KMS-11 (cell line): ENCODE data around the gene CA12.

ENCODE experiments used
- H2AFZ ChIP-seq: fragments of 200-600 bp; sonication (generic); 2 replicates; pipeline ENCODE4 v1.6.1; 2016; ENCODE audit warnings: antibody characterized with exemption, mixed run types, low read depth
- H3K27ac ChIP-seq: fragments of 200-600 bp; sonication (generic); 2 replicates; pipeline ENCODE4 v1.6.1; 2016; ENCODE audit warnings: mild to moderate bottlenecking, mixed run types
- H3K27me3 ChIP-seq: fragments of 200-600 bp; sonication (generic); 2 replicates; pipeline ENCODE4 v1.6.1; 2017; ENCODE audit warnings: mild to moderate bottlenecking, low read depth, mixed run types, moderate library complexity; ENCODE audit not compliant: insufficient read depth
- H3K36me3 ChIP-seq: fragments of 200-600 bp; sonication (generic); 2 replicates; pipeline ENCODE4 v1.6.1; 2017; ENCODE audit warnings: mild to moderate bottlenecking, mixed run types; ENCODE audit not compliant: insufficient read depth
- H3K4me1 ChIP-seq: fragments of 200-600 bp; sonication (generic); 2 replicates; pipeline ENCODE4 v1.6.1; 2016; ENCODE audit warnings: mild to moderate bottlenecking, low read depth, mixed run types; ENCODE audit not compliant: poor library complexity, severe bottlenecking
- H3K4me2 ChIP-seq: fragments of 200-600 bp; sonication (generic); 2 replicates; pipeline ENCODE4 v1.7.0; 2016; ENCODE audit warnings: mild to moderate bottlenecking, mixed run types
- H3K4me3 ChIP-seq: fragments of 200-600 bp; sonication (generic); IDR thresholded peaks from 2 replicates; pipeline ENCODE4 v1.6.1; 2017; ENCODE audit warnings: low read depth, low read length, mixed read lengths; ENCODE audit not compliant: insufficient read depth
- H3K79me2 ChIP-seq: fragments of 200-600 bp; sonication (generic); 2 replicates; pipeline ENCODE4 v1.6.1; 2016; ENCODE audit warnings: low read depth, mixed run types; ENCODE audit not compliant: insufficient read depth
- H3K9ac ChIP-seq: fragments of 200-600 bp; sonication (generic); 2 replicates; pipeline ENCODE4 v1.6.1; 2016; ENCODE audit warnings: mild to moderate bottlenecking, mixed run types
- H4K20me1 ChIP-seq: fragments of 200-600 bp; sonication (generic); 2 replicates; pipeline ENCODE4 v1.6.1; 2016; ENCODE audit warnings: mild to moderate bottlenecking, mixed run types; ENCODE audit not compliant: insufficient read depth
- TF ChIP-seq, protein P1 (sequence below): fragments of 200-600 bp; sonication (generic); conservative IDR thresholded peaks from 2 replicates; pipeline ENCODE4 v1.6.1; 2017; ENCODE audit warnings: low read depth, mild to moderate bottlenecking, antibody characterized with exemption, low read length, moderate library complexity, mixed read lengths

The CA12 gene

GRCh38 chr15:63367390-63367789 lies 14.3 kb downstream of the CA12 start:
- Histone ChIP-seq H3K27ac (no peak overlapping the region), H3K79me2 (no peaks in the 10 kb centered on the region), H3K4me1 (no peaks in the 10 kb centered on the region), H3K4me2 (no peak overlapping the region), H3K9ac (no peak overlapping the region), H4K20me1 (no peaks in the 10 kb centered on the region), H3K27me3 (no peaks in the 10 kb centered on the region), H3K36me3 (no peaks in the 10 kb centered on the region), H3K4me3 (no peak overlapping the region), H2AFZ (no peak overlapping the region)
- TF ChIP-seq, protein P1, sequence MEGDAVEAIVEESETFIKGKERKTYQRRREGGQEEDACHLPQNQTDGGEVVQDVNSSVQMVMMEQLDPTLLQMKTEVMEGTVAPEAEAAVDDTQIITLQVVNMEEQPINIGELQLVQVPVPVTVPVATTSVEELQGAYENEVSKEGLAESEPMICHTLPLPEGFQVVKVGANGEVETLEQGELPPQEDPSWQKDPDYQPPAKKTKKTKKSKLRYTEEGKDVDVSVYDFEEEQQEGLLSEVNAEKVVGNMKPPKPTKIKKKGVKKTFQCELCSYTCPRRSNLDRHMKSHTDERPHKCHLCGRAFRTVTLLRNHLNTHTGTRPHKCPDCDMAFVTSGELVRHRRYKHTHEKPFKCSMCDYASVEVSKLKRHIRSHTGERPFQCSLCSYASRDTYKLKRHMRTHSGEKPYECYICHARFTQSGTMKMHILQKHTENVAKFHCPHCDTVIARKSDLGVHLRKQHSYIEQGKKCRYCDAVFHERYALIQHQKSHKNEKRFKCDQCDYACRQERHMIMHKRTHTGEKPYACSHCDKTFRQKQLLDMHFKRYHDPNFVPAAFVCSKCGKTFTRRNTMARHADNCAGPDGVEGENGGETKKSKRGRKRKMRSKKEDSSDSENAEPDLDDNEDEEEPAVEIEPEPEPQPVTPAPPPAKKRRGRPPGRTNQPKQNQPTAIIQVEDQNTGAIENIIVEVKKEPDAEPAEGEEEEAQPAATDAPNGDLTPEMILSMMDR: no peak

DNA sequence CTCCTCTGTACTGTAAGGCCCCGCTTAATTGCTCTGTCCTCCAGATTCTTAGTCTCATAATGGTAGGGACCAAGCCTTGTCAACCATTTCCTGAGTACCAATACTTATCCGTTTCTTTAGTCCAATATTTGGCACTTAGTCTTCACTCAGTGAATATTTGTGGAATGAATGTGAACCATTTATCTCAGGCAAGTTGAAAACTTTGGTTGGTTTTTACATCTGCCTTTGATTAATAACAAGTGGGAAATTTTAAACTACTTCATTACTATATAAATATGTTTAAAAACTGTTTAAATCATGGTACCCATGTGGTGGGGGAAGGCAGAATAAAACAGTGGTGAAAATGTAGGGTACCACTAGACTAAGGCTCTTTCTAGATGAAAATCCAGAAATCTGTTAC lies 15.2 kb downstream of the CA12 start:
- H3K79me2 ChIP-seq: no peaks in the 10 kb centered on the region
- H3K9ac ChIP-seq: no peak overlapping the region
- no peak overlapping the region for H3K27ac ChIP-seq
- H3K36me3 ChIP-seq: no peaks in the 10 kb centered on the region
- TF ChIP-seq, protein P1: no peak
- H4K20me1 ChIP-seq: no peaks in the 10 kb centered on the region
- no peak overlapping the region for H3K4me2 ChIP-seq
- no peak overlapping the region for H3K4me3 ChIP-seq
- H3K27me3 ChIP-seq: no peaks in the 10 kb centered on the region
- H2AFZ ChIP-seq: no peak overlapping the region
- H3K4me1 ChIP-seq: no peaks in the 10 kb centered on the region

- H3K4me2 ChIP-seq: no peak overlapping the region
- no peak overlapping the region for H2AFZ ChIP-seq
- H3K9ac ChIP-seq: no peak overlapping the region
- no peak overlapping the region for H3K27ac ChIP-seq
- H3K27me3 ChIP-seq: no peaks in the 10 kb centered on the region
- TF ChIP-seq, protein P1: no peak
- H3K4me3 ChIP-seq: no peak overlapping the region
- no peaks in the 10 kb centered on the region for H3K36me3 ChIP-seq
- no peaks in the 10 kb centered on the region for H4K20me1 ChIP-seq
- no peaks in the 10 kb centered on the region for H3K79me2 ChIP-seq
- no peaks in the 10 kb centered on the region for H3K4me1 ChIP-seq
Observed at GRCh38 chr15:63365273-63365680, 16.4 kb downstream of the CA12 start.

DNA sequence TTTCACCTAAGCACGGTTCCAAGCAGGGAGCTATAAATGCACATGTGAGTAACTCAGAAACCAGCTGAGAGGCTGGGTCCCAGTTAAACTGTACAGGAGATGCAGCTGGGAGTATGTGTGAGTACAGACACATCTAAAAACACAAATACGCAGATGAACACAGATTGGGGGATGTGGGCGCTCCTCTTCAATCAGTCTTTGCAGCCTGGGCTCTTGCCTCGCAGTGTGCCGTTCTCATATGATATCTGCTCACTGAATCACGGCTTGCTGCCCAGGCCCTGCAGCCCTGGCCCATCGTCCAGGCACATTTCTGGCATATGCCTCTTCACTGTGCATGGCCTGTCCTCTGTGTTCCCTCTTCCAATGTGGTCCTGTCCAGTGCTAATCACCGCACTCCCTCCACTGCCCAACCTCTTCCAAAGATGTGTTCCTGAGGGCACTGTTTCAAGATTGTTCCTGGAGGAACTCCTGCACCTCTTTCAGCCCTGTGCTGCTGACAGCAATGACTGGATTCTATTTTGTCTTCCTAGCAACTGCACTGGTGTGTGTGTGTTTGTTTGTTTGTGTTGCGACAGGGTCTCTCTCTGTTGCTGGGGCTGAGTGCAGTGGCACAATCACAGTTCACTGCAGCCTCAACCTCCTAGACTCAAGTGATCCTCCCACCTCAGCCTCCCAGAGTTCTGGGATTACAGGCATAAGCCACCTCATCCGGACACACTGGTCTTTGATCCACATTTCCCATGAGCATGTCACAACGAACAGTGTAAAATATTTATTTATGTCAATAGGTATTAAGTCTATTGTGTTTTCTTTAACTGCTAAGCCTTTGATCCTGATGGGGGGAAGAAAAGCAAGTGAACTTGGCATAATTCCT lies 17.0 kb downstream of the CA12 start:
- Histone ChIP-seq H4K20me1 (no peaks in the 10 kb centered on the region), H3K4me2 (no peak overlapping the region), H3K4me1 (no peaks in the 10 kb centered on the region), H3K27ac (no peak overlapping the region), H3K9ac (no peak overlapping the region), H3K36me3 (no peaks in the 10 kb centered on the region), H3K79me2 (no peaks in the 10 kb centered on the region), H3K27me3 (no peaks in the 10 kb centered on the region), H2AFZ (no peak overlapping the region), H3K4me3 (no peak overlapping the region)
- TF ChIP-seq, protein P1: no peak
